Measurements from ENCODE around the gene ADSL.

ADSL gene

GRCh38 chr22:40420341-40421081 is 74.2 kb downstream of the ADSL start:
- DNase-seq = no peak

GRCh38 chr22:40421082-40421350 is 74.7 kb downstream of the ADSL start:
- no peak for DNase-seq

- no peak for DNase-seq
Observed at GRCh38 chr22:40421941-40422340, 75.6 kb downstream of the ADSL start.

- DNase-seq = no peak
Observed at GRCh38 chr22:40422558-40423309, 76.4 kb downstream of the ADSL start.

- DNase-seq = no peak
Observed at GRCh38 chr22:40423310-40423688, 77.0 kb downstream of the ADSL start.

- DNase-seq = no peak
Observed at GRCh38 chr22:40423882-40424640, 77.8 kb downstream of the ADSL start.

GRCh38 chr22:40425082-40425481 is 78.8 kb downstream of the ADSL start:
- no peak for DNase-seq

- no peak for DNase-seq
Observed at GRCh38 chr22:40426594-40427333, 80.5 kb downstream of the ADSL start.

GRCh38 chr22:40428796-40429195 is 82.5 kb downstream of the ADSL start:
- no peak for DNase-seq

GRCh38 chr22:40429481-40429880 is 83.2 kb downstream of the ADSL start:
- DNase-seq = no peak

- no peak for DNase-seq
Observed at GRCh38 chr22:40430991-40431390, 84.7 kb downstream of the ADSL start.

GRCh38 chr22:40432157-40432556 is 85.9 kb downstream of the ADSL start:
- DNase-seq = no peak

GRCh38 chr22:40432625-40433024 is 86.3 kb downstream of the ADSL start:
- no peak for DNase-seq

- DNase-seq = no peak
Observed at GRCh38 chr22:40433416-40434090, 87.3 kb downstream of the ADSL start.

- no peak for DNase-seq
Observed at GRCh38 chr22:40434106-40434505, 87.8 kb downstream of the ADSL start.

- DNase-seq = no peak
Observed at GRCh38 chr22:40434745-40435144, 88.4 kb downstream of the ADSL start.

GRCh38 chr22:40436505-40437431 is 90.5 kb downstream of the ADSL start:
- DNase-seq = no peak

Measured in activated CD4-positive, CD25-positive, alpha-beta regulatory T cell treated with anti-CD3 and anti-CD28 coated beads, Interleukin-2, amount 50 U/mL, for 72 hours (primary cell).